ENCODE data around the gene ONECUT3. TPM values are rescaled to one million over a fixed set of nuclear protein-coding genes. Genes with fewer than 3 reads are reported as not detected.

ONECUT3 gene
- total RNA-seq, 1 donor from 2014 or later, result 1.0 TPM

DNA sequence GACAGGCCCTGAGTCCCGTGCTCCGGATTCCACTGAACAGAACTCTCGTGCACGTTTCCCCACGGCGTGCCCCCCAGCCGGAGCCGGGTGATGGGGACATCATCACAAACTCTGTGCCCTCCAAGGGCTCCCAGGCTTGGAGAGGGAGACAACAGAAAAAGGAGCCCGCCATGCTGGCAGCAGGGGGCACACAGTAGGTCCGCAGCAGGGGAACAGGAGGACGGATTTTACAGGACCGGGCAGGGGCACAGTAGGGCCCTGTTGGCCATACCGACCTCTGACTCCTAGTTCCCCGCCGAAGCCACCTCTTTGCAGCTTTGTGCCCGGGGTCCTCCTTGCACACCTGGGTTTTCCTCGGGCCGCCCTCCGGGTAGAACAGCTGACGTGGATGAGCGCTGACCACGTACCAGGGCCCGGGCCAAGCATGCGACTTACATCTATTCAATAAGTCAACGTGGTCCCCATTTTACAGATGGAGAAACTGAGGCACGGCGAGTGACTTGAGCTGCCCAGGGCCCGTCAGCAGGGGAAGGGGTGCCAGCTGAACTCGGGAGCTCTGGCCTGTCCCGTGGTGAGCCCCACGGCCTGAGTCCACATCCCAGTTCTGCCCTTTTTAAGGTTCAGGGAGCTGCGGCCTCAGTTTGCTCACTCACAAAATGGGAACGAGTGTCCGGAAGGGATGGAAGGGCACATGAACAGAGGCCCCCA, 10.2 kb upstream of the ONECUT3 start:
- TF ChIP-seq, protein P1, sequence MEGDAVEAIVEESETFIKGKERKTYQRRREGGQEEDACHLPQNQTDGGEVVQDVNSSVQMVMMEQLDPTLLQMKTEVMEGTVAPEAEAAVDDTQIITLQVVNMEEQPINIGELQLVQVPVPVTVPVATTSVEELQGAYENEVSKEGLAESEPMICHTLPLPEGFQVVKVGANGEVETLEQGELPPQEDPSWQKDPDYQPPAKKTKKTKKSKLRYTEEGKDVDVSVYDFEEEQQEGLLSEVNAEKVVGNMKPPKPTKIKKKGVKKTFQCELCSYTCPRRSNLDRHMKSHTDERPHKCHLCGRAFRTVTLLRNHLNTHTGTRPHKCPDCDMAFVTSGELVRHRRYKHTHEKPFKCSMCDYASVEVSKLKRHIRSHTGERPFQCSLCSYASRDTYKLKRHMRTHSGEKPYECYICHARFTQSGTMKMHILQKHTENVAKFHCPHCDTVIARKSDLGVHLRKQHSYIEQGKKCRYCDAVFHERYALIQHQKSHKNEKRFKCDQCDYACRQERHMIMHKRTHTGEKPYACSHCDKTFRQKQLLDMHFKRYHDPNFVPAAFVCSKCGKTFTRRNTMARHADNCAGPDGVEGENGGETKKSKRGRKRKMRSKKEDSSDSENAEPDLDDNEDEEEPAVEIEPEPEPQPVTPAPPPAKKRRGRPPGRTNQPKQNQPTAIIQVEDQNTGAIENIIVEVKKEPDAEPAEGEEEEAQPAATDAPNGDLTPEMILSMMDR (conservative IDR thresholded peaks at IDR 0.05), result no peak
- Mint-ChIP-seq H3K9me3 (no peaks in the 10 kb centered on the region), H3K27ac (ENCODE audit: unreplicated experiment) (no peak overlapping the region), H3K4me1 (no peaks in the 10 kb centered on the region), H3K36me3 (ENCODE audit: low read depth) (no peaks in the 10 kb centered on the region), H3K4me3 (no peak overlapping the region), H3K27me3 (ENCODE audit: low read depth) (peaks cover 82% of the 10 kb centered on the region)
- DNase-seq (ENCODE audit: low read depth, low spot score), result no peak

DNA sequence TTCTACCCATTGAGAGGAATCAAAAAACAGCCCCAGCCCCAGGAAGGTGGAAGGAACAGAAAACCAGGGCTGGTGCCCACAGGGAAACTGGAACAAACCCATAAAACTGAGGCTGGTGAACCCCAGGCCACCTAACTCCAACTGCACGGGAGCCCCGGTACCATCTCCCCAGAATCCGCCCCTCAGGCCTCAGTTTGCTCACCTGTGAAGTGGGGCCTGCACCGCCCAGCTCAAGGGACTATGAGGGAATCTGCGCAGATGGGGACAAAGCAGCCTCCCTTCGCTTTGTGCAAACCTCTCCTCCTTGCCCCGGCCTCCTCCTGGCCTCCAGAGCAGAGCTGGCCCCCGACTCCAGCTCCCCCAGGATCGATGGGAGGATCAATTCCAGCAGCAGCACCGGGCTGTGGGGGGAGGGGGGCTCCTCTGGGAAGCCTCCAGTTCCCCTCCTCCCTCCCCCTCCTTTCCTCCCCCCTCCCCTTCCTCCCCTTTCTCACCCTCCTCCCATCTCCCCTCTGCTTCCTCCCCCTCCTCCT, 9.1 kb upstream of the ONECUT3 start:
- peaks cover 87% of the 10 kb centered on the region for H3K27me3 Mint-ChIP-seq (ENCODE audit: low read depth)
- no peaks in the 10 kb centered on the region for H3K9me3 Mint-ChIP-seq
- no peak overlapping the region for H3K27ac Mint-ChIP-seq (ENCODE audit: unreplicated experiment)
- H3K4me3 Mint-ChIP-seq, result no peak overlapping the region
- H3K36me3 Mint-ChIP-seq (ENCODE audit: low read depth), result no peaks in the 10 kb centered on the region
- no peaks in the 10 kb centered on the region for H3K4me1 Mint-ChIP-seq
- no peak for DNase-seq (ENCODE audit: low read depth, low spot score)
- TF ChIP-seq, protein P1 (conservative IDR thresholded peaks at IDR 0.05), result no peak

DNA sequence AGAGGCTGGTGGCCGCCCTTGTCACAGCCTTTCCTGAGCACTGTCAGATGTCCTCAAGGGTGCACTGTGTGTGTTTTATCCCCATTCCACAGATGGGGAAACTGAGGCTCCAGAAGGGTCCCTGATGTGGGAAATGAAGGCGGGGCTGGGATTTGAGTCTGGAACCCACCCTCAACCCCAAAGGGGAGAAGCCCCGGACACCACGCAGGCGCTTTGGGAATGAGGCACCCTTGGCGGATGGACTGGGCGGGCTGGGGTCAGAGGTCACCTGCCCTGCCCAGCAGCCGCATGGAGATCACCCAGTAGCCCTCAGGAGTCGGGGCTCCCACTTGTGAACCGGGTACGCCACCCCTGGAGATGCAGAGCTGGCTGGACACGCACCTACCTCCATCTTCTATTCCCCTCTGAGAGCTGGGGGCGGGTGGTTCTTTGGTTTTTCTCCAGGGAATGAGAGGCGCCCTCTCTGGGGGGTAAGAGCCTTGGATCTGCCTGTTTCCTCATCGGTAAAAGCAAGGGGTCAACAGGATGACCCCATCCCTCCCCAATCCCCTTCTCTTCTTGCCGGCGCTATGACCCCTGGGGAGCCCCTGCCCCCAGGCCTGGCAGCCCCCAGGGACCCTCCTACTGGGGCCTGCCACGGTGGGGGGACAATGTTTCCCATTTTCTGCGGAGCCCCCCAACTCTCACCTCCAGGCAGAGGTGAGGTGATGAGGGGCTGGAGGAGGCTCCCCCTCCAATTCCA, 8.3 kb upstream of the ONECUT3 start:
- no peak for DNase-seq (ENCODE audit: low read depth, low spot score)
- Mint-ChIP-seq H3K4me1 (no peaks in the 10 kb centered on the region), H3K27me3 (ENCODE audit: low read depth) (peaks cover 84% of the 10 kb centered on the region), H3K4me3 (no peak overlapping the region), H3K9me3 (no peaks in the 10 kb centered on the region), H3K27ac (ENCODE audit: unreplicated experiment) (no peak overlapping the region), H3K36me3 (ENCODE audit: low read depth) (no peaks in the 10 kb centered on the region)
- TF ChIP-seq, protein P1 (conservative IDR thresholded peaks at IDR 0.05), result no peak

- Mint-ChIP-seq H3K27me3 (ENCODE audit: low read depth) (peaks cover 84% of the 10 kb centered on the region), H3K4me3 (no peak overlapping the region), H3K9me3 (no peaks in the 10 kb centered on the region), H3K36me3 (ENCODE audit: low read depth) (no peaks in the 10 kb centered on the region), H3K27ac (ENCODE audit: unreplicated experiment) (no peak overlapping the region), H3K4me1 (no peaks in the 10 kb centered on the region)
- no peak for DNase-seq (ENCODE audit: low read depth, low spot score)
- TF ChIP-seq, protein P1 (conservative IDR thresholded peaks at IDR 0.05), result no peak
Observed at GRCh38 chr19:1745589-1746031, 7.7 kb upstream of the ONECUT3 start.

GRCh38 chr19:1746401-1747284, 6.7 kb upstream of the ONECUT3 start:
- TF ChIP-seq, protein P1 (conservative IDR thresholded peaks at IDR 0.05), result no peak
- peaks cover 86% of the 10 kb centered on the region for H3K27me3 Mint-ChIP-seq (ENCODE audit: low read depth)
- no peaks in the 10 kb centered on the region for H3K36me3 Mint-ChIP-seq (ENCODE audit: low read depth)
- no peak for DNase-seq (ENCODE audit: low read depth, low spot score)
- H3K9me3 Mint-ChIP-seq, result no peaks in the 10 kb centered on the region
- no peak overlapping the region for H3K27ac Mint-ChIP-seq (ENCODE audit: unreplicated experiment)
- H3K4me3 Mint-ChIP-seq, result no peak overlapping the region
- H3K4me1 Mint-ChIP-seq, result no peaks in the 10 kb centered on the region

Measured in neural crest cell (in vitro differentiated cells).